HCT116 (cell line): ENCODE data around the gene FAM120A. TPM values are rescaled to one million over a fixed set of nuclear protein-coding genes. Genes with fewer than 3 reads are reported as not detected.

Source experiments
- ATAC-seq: fragments of 200-7000 bp; cut with Tn5 transposase; 2 replicates; pipeline ENCODE4 v1.9.1; 2020; ENCODE audit warnings: mild to moderate bottlenecking, moderate library complexity
- BruUV-seq: library from RNA; stranded (reverse); fragments of 400-500 nt; replicated peaks from 2 replicates; lab custom pipeline; 2021; lab: Mats Ljungman, UMichigan
- CTCF ChIA-PET: fragments of 300-600 bp; sonication (Branson Sonifier 250); formaldehyde crosslinking; loops from one replicate; lab custom pipeline; 2021; ENCODE audit warnings: antibody characterized with exemption; lab: Charles Lee
- POLR2A ChIA-PET: fragments of 300-600, 350-600 bp; sonication (Branson Sonifier 250); formaldehyde crosslinking; loops from one replicate; lab custom pipeline; 2021; ENCODE audit warnings: antibody characterized with exemption; lab: Charles Lee
- RAD21 ChIA-PET, 2 experiments: fragments of 300-600 bp; sonication (Branson Sonifier 250); formaldehyde crosslinking; loops; one replicate each; lab custom pipeline; 2023; ENCODE audit warnings: low total read pairs in 2 of 2; ENCODE audit not compliant: uncharacterized antibody in 2 of 2, unreplicated experiment in 2 of 2, low non-redundant PET in 1 of 2; lab: Charles Lee
- DNase-seq: peaks from one replicate; pipeline ENCODE4 v3.0.0-alpha.2; 2010; ENCODE audit warnings: low read depth, low spot score
- H2AFZ ChIP-seq: fragments of 200-600 bp; shearing (Covaris generic), sonication (generic); 2 replicates; pipeline ENCODE4 v1.6.1; 2017; ENCODE audit warnings: low read depth, mixed run types, mixed read lengths, antibody characterized with exemption, low read length; ENCODE audit not compliant: poor library complexity, severe bottlenecking
- H3K27ac ChIP-seq: 2 replicates; pipeline ENCODE4 v1.5.1; 2012; ENCODE audit warnings: low read depth, low read length
- H3K27me3 ChIP-seq: fragments of 200-600 bp; sonication (generic); 2 replicates; pipeline ENCODE4 v1.6.1; 2016; ENCODE audit warnings: mixed run types, low read length, mixed read lengths; ENCODE audit not compliant: insufficient read depth
- H3K36me3 ChIP-seq, 2 experiments: fragments of 200-500 bp in 1 of 2; fragments of 200-600 bp in 1 of 2; sonication (Bioruptor generic) in 1 of 2; sonication (generic) in 1 of 2; 2 replicates each; pipeline versions ENCODE4 v1.5.1 to v1.6.1; 2014 to 2016; ENCODE audit warnings: low read length in 2 of 2, inconsistent platforms in 1 of 2, mixed read lengths in 1 of 2, mixed run types in 1 of 2; ENCODE audit not compliant: insufficient read depth in 2 of 2, control insufficient read depth in 1 of 2
- H3K4me1 ChIP-seq, 2 experiments: fragments of 200-600 bp in 1 of 2; sonication (generic) in 1 of 2; 2 replicates each; pipeline versions ENCODE4 v1.5.1 to v1.6.1; 2012 to 2017; ENCODE audit warnings: low read length in 2 of 2, inconsistent platforms in 1 of 2, mild to moderate bottlenecking in 1 of 2, mixed read lengths in 1 of 2, mixed run types in 1 of 2, moderate library complexity in 1 of 2; ENCODE audit not compliant: insufficient read depth in 2 of 2, control insufficient read depth in 1 of 2
- H3K4me2 ChIP-seq: fragments of 200-600 bp; sonication (generic); 2 replicates; pipeline ENCODE4 v1.6.1; 2017; ENCODE audit warnings: mixed run types, low read length, mixed read lengths
- H3K4me3 ChIP-seq, 2 experiments: fragments of 200-600 bp in 1 of 2; sonication (generic) in 1 of 2; replicated peaks in 1 of 2; 2 replicates each; pipeline ENCODE4 v1.5.1; 2011 to 2016; ENCODE audit warnings: low read length in 2 of 2, control low read depth in 1 of 2, low read depth in 1 of 2, mild to moderate bottlenecking in 1 of 2, mixed read lengths in 1 of 2, mixed run types in 1 of 2
- H3K79me2 ChIP-seq: fragments of 200-600 bp; sonication (generic); 2 replicates; pipeline ENCODE4 v1.6.1; 2017; ENCODE audit warnings: mild to moderate bottlenecking, mixed run types, low read length, moderate library complexity, mixed read lengths; ENCODE audit not compliant: insufficient read depth
- H3K9ac ChIP-seq: fragments of 200-600 bp; sonication (generic); 2 replicates; pipeline ENCODE4 v1.6.1; 2016; ENCODE audit warnings: low read length, mixed read lengths
- H3K9me2 ChIP-seq: fragments of 200-600 bp; sonication (generic), shearing (Covaris generic); 2 replicates; pipeline ENCODE4 v1.6.1; 2017; ENCODE audit warnings: mixed run types, mild to moderate bottlenecking, moderate library complexity; ENCODE audit not compliant: insufficient read depth
- H3K9me3 ChIP-seq, 2 experiments: fragments of 200-500 bp in 1 of 2; fragments of 200-600 bp in 1 of 2; sonication (Bioruptor generic) in 1 of 2; sonication (generic) in 1 of 2; 2 replicates each; pipeline ENCODE4 v1.6.1; 2014 to 2017; ENCODE audit warnings: low read length in 2 of 2, mixed read lengths in 2 of 2, inconsistent platforms in 1 of 2, low read depth in 1 of 2, mild to moderate bottlenecking in 1 of 2, mixed run types in 1 of 2, moderate library complexity in 1 of 2; ENCODE audit not compliant: control insufficient read depth in 1 of 2, insufficient read depth in 1 of 2
- H4K20me1 ChIP-seq: fragments of 200-600 bp; sonication (generic), shearing (Covaris generic); 2 replicates; pipeline ENCODE4 v1.6.1; 2017; ENCODE audit warnings: mixed run types, mild to moderate bottlenecking, moderate library complexity; ENCODE audit not compliant: insufficient read depth
- CBX3 ChIP-seq: IDR thresholded peaks from 2 replicates; pipeline ENCODE4 v1.6.1; 2012; ENCODE audit warnings: low read depth
- CEBPB ChIP-seq: IDR thresholded peaks from 2 replicates; pipeline ENCODE4 v1.6.1; 2012; ENCODE audit warnings: low read depth
- EGR1 ChIP-seq: IDR thresholded peaks from 2 replicates; pipeline ENCODE4 v1.6.1; 2012; ENCODE audit warnings: low read depth
- ELF1 ChIP-seq: IDR thresholded peaks from 2 replicates; pipeline ENCODE4 v1.6.1; 2012; ENCODE audit warnings: low read depth, borderline replicate concordance
- EZH2 ChIP-seq: fragments of 200-600 bp; sonication (generic); IDR thresholded peaks from 2 replicates; pipeline ENCODE4 v1.6.1; 2017; ENCODE audit warnings: antibody characterized with exemption, mixed run types
- FOSL1 ChIP-seq: IDR thresholded peaks from 2 replicates; pipeline ENCODE4 v1.6.1; 2012; ENCODE audit warnings: low read depth
- JUND ChIP-seq: IDR thresholded peaks from 2 replicates; pipeline ENCODE4 v1.6.1; 2012
- POLR2A ChIP-seq: IDR thresholded peaks from 2 replicates; pipeline ENCODE4 v1.7.0; 2011; ENCODE audit warnings: borderline replicate concordance; ENCODE audit not compliant: insufficient read depth, insufficient read length; ENCODE audit errors: extremely low read depth
- POLR2AphosphoS5 ChIP-seq: IDR thresholded peaks from 2 replicates; pipeline ENCODE4 v1.6.1; 2011; ENCODE audit warnings: mild to moderate bottlenecking, low read depth, low read length, moderate library complexity
- RAD21 ChIP-seq: IDR thresholded peaks from 2 replicates; pipeline ENCODE4 v1.6.1; 2012; ENCODE audit warnings: low read depth, mild to moderate bottlenecking
- SIN3A ChIP-seq: IDR thresholded peaks from 2 replicates; pipeline ENCODE4 v1.6.1; 2012; ENCODE audit warnings: low read depth
- SP1 ChIP-seq: IDR thresholded peaks from 2 replicates; pipeline ENCODE4 v1.6.1; 2012; ENCODE audit warnings: low read depth
- SRF ChIP-seq: IDR thresholded peaks from 2 replicates; pipeline ENCODE4 v1.6.1; 2012; ENCODE audit warnings: low read depth
- ZFX ChIP-seq: fragments of 450-650 bp; IDR thresholded peaks from 2 replicates; pipeline ENCODE4 v1.6.1; 2017
- ZNF274 ChIP-seq: fragments of 200-500 bp; sonication (Bioruptor generic); IDR thresholded peaks from 2 replicates; pipeline ENCODE4 v1.6.1; 2014; ENCODE audit warnings: mild to moderate bottlenecking, low read depth, low read length, inconsistent platforms
- intact Hi-C: fragments of 100-400 bp; cut with micrococcal nuclease; formaldehyde crosslinking; loops from 2 replicates; pipeline ENCODE4 v1.10.0; 2022
- total RNA-seq: library from RNA; stranded (reverse); gene quantifications from one replicate; pipeline ENCODE4 v1.2.1, GENCODE V29; 2021; ENCODE audit not compliant: unreplicated experiment
- TF ChIP-seq, protein P1 (sequence below), 3 experiments: fragments of 200-600 bp in 1 of 3; sonication (generic) in 1 of 3; IDR thresholded peaks in 2 of 3; conservative IDR thresholded peaks in 1 of 3; 2 replicates each; pipeline ENCODE4 v1.5.1; 2012 to 2017; ENCODE audit warnings: low read depth in 2 of 3, low read length in 2 of 3, antibody characterized with exemption in 1 of 3, borderline replicate concordance in 1 of 3, control low read depth in 1 of 3, mild to moderate bottlenecking in 1 of 3, mixed read lengths in 1 of 3, mixed run types in 1 of 3, moderate library complexity in 1 of 3; ENCODE audit not compliant: insufficient read depth in 1 of 3
- TF ChIP-seq, protein P2 (sequence below): IDR thresholded peaks from 2 replicates; pipeline ENCODE4 v1.6.1; 2012
- TF ChIP-seq, protein P3 (sequence below): IDR thresholded peaks from 2 replicates; pipeline ENCODE4 v1.6.1; 2011; ENCODE audit warnings: mild to moderate bottlenecking, low read length, moderate library complexity; ENCODE audit not compliant: insufficient replicate concordance; ENCODE audit errors: extremely low read depth
- TF ChIP-seq, protein P4 (sequence below): IDR thresholded peaks from 2 replicates; pipeline ENCODE4 v1.6.1; 2012; ENCODE audit warnings: low read depth

Gene FAM120A
- total RNA-seq, 1 experiment from 2014 or later = 122 TPM

DNA sequence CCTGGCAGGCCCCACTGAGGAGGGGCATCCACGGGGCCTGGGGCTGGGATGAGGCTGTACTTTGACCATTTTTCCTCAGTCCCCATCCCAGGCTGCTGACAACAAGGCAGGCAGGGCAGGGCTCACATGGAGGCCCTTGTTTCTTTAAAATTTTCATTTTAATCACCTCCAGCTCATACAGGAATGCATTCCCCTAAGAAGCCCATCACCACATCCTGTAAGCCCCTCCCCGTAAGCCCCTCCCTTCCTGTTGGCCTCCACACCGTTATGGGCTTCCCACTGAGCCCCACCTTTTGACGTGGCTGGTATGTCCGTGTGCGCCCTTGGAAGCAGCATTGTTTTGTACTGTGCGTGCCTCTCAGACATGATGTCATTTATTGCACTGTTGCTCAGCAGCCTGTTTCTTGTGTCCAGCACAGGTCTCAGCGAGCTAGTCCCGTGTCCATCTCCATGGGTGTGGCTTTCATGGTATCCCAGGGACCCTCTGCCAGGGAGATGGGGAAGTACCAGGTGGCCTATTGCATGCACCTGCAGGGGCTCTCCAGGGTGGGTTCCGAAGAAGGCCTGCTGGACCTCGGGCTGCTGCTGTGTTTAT is 147.3 kb downstream of the FAM120A start:
- intact Hi-C loops = no loop called here
- no peak overlapping the region for H3K4me3 ChIP-seq
- DNase-seq = no peak
- no peak overlapping the region for H3K27ac ChIP-seq
- H3K9me2 ChIP-seq = no peaks in the 10 kb centered on the region
- H4K20me1 ChIP-seq = no peaks in the 10 kb centered on the region
- H3K4me2 ChIP-seq = no peak overlapping the region
- no peaks in the 10 kb centered on the region for H3K27me3 ChIP-seq
- no TSS peak for BruUV-seq
- H2AFZ ChIP-seq = no peak overlapping the region
- no peaks in the 10 kb centered on the region for H3K9me3 ChIP-seq
- no peaks in the 10 kb centered on the region for H3K36me3 ChIP-seq
- TF ChIP-seq, protein P1, sequence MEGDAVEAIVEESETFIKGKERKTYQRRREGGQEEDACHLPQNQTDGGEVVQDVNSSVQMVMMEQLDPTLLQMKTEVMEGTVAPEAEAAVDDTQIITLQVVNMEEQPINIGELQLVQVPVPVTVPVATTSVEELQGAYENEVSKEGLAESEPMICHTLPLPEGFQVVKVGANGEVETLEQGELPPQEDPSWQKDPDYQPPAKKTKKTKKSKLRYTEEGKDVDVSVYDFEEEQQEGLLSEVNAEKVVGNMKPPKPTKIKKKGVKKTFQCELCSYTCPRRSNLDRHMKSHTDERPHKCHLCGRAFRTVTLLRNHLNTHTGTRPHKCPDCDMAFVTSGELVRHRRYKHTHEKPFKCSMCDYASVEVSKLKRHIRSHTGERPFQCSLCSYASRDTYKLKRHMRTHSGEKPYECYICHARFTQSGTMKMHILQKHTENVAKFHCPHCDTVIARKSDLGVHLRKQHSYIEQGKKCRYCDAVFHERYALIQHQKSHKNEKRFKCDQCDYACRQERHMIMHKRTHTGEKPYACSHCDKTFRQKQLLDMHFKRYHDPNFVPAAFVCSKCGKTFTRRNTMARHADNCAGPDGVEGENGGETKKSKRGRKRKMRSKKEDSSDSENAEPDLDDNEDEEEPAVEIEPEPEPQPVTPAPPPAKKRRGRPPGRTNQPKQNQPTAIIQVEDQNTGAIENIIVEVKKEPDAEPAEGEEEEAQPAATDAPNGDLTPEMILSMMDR (IDR thresholded peaks at IDR 0.05 in 2 of 3, conservative IDR thresholded peaks at IDR 0.05 in 1 of 3; ENCODE audit: borderline replicate concordance in 1 of 3, insufficient read depth in 1 of 3, low read depth in 2 of 3, low read length in 2 of 3) = no peak
- TF ChIP-seq POLR2AphosphoS5 (no peak), SP1 (no peak), SRF (no peak), EZH2 (no peak), ELF1 (no peak), CEBPB (no peak), RAD21 (no peak), CBX3 (no peak), ZFX (no peak), FOSL1 (no peak), SIN3A (no peak), ZNF274 (no peak), EGR1 (no peak), POLR2A (no peak), JUND (no peak)
- TF ChIP-seq, protein P2, sequence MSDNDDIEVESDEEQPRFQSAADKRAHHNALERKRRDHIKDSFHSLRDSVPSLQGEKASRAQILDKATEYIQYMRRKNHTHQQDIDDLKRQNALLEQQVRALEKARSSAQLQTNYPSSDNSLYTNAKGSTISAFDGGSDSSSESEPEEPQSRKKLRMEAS = no peak
- TF ChIP-seq, protein P3, sequence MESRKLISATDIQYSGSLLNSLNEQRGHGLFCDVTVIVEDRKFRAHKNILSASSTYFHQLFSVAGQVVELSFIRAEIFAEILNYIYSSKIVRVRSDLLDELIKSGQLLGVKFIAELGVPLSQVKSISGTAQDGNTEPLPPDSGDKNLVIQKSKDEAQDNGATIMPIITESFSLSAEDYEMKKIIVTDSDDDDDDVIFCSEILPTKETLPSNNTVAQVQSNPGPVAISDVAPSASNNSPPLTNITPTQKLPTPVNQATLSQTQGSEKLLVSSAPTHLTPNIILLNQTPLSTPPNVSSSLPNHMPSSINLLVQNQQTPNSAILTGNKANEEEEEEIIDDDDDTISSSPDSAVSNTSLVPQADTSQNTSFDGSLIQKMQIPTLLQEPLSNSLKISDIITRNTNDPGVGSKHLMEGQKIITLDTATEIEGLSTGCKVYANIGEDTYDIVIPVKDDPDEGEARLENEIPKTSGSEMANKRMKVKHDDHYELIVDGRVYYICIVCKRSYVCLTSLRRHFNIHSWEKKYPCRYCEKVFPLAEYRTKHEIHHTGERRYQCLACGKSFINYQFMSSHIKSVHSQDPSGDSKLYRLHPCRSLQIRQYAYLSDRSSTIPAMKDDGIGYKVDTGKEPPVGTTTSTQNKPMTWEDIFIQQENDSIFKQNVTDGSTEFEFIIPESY = no peak
- TF ChIP-seq, protein P4, sequence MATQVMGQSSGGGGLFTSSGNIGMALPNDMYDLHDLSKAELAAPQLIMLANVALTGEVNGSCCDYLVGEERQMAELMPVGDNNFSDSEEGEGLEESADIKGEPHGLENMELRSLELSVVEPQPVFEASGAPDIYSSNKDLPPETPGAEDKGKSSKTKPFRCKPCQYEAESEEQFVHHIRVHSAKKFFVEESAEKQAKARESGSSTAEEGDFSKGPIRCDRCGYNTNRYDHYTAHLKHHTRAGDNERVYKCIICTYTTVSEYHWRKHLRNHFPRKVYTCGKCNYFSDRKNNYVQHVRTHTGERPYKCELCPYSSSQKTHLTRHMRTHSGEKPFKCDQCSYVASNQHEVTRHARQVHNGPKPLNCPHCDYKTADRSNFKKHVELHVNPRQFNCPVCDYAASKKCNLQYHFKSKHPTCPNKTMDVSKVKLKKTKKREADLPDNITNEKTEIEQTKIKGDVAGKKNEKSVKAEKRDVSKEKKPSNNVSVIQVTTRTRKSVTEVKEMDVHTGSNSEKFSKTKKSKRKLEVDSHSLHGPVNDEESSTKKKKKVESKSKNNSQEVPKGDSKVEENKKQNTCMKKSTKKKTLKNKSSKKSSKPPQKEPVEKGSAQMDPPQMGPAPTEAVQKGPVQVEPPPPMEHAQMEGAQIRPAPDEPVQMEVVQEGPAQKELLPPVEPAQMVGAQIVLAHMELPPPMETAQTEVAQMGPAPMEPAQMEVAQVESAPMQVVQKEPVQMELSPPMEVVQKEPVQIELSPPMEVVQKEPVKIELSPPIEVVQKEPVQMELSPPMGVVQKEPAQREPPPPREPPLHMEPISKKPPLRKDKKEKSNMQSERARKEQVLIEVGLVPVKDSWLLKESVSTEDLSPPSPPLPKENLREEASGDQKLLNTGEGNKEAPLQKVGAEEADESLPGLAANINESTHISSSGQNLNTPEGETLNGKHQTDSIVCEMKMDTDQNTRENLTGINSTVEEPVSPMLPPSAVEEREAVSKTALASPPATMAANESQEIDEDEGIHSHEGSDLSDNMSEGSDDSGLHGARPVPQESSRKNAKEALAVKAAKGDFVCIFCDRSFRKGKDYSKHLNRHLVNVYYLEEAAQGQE = no peak
- no peak for ATAC-seq
- ChIA-PET POLR2A (no interaction called here), CTCF (no interaction called here), RAD21 (no interaction called here)
- no peak overlapping the region for H3K9ac ChIP-seq
- H3K4me1 ChIP-seq = peaks cover 11 to 18% of the 10 kb centered on the region in 2 experiments; a peak in 2 of 4 replicates
- H3K79me2 ChIP-seq = peaks cover 10% of the 10 kb centered on the region; the same call in 1 of the 2 replicates
